Pons (tissue), 1 donor: ENCODE measurements around the gene ANKFN1.
"Not testable (repeated sequence)": the region's sequence is repeated elsewhere in the genome, so short reads cannot be mapped to it uniquely, and the experiment has no call there.

Experiments used
- DNase-seq: peaks from one replicate; pipeline ENCODE4 v3.0.0-alpha.2; 2016; ENCODE audit warnings: low spot score

Gene ANKFN1

GRCh38 chr17:56184650-56185049 lies 31.4 kb downstream of the ANKFN1 start:
- DNase-seq: no peak

GRCh38 chr17:56185491-56186221 lies 32.4 kb downstream of the ANKFN1 start:
- no peak for DNase-seq

GRCh38 chr17:56186222-56186786 lies 33.0 kb downstream of the ANKFN1 start:
- no peak for DNase-seq

- DNase-seq: no peak
Measured at GRCh38 chr17:56203430-56203829, 50.2 kb downstream of the ANKFN1 start.

GRCh38 chr17:56206351-56206750 lies 53.1 kb downstream of the ANKFN1 start:
- DNase-seq: no peak

GRCh38 chr17:56213031-56213430 lies 59.8 kb downstream of the ANKFN1 start:
- DNase-seq: no peak

GRCh38 chr17:56217921-56218320 lies 64.6 kb downstream of the ANKFN1 start:
- DNase-seq: no peak

GRCh38 chr17:56222255-56222654 lies 69.0 kb downstream of the ANKFN1 start:
- no peak for DNase-seq

GRCh38 chr17:56230660-56231059 lies 77.4 kb downstream of the ANKFN1 start:
- DNase-seq: no peak

- DNase-seq: no peak
Measured at GRCh38 chr17:56231252-56231651, 78.0 kb downstream of the ANKFN1 start.

GRCh38 chr17:56231693-56232092 lies 78.4 kb downstream of the ANKFN1 start:
- DNase-seq: no peak

GRCh38 chr17:56244268-56244890 lies 91.1 kb downstream of the ANKFN1 start:
- DNase-seq: no peak

- no peak for DNase-seq
Measured at GRCh38 chr17:56247816-56248215, 94.5 kb downstream of the ANKFN1 start.

GRCh38 chr17:56257075-56257474 lies 103.8 kb downstream of the ANKFN1 start:
- no peak for DNase-seq

- DNase-seq: no peak
Measured at GRCh38 chr17:56260376-56261002, 107.2 kb downstream of the ANKFN1 start.

GRCh38 chr17:56262803-56263202 lies 109.5 kb downstream of the ANKFN1 start:
- DNase-seq: no peak

- DNase-seq: no peak
Measured at GRCh38 chr17:56269556-56270389, 116.5 kb downstream of the ANKFN1 start.

- DNase-seq: no peak
Measured at GRCh38 chr17:56274491-56274890, 121.2 kb downstream of the ANKFN1 start.

- DNase-seq: no peak
Measured at GRCh38 chr17:56284482-56284881, 131.2 kb downstream of the ANKFN1 start.

- not testable (repeated sequence) for DNase-seq
Measured at GRCh38 chr17:56288786-56289185, 135.5 kb downstream of the ANKFN1 start.

- DNase-seq: no peak
Measured at GRCh38 chr17:56289321-56289720, 136.0 kb downstream of the ANKFN1 start.
